ENCODE results near the gene OSBPL6.

Gene OSBPL6

GRCh38 chr2:178425255-178425827 lies 231.0 kb downstream of the OSBPL6 start:
- no peak for TF ChIP-seq CTCF (IDR thresholded peaks at IDR 0.05; ENCODE audit: low read depth, low read length, missing control alignments)
- no peak overlapping the region for H3K4me3 ChIP-seq (ENCODE audit: low read depth, low read length)
- DNase-seq (ENCODE audit: low read depth) = no peak
- in situ Hi-C loops (cut with HindIII; ENCODE audit: low sequenced_read_pairs) = no loop called here

GRCh38 chr2:178426388-178426787 lies 232.1 kb downstream of the OSBPL6 start:
- DNase-seq (ENCODE audit: low read depth) = no peak
- H3K4me3 ChIP-seq (ENCODE audit: low read depth, low read length) = no peak overlapping the region
- TF ChIP-seq CTCF (IDR thresholded peaks at IDR 0.05; ENCODE audit: low read depth, low read length, missing control alignments) = no peak
- in situ Hi-C loops (cut with HindIII; ENCODE audit: low sequenced_read_pairs) = no loop called here

GRCh38 chr2:178427458-178427857 lies 233.1 kb downstream of the OSBPL6 start:
- no peak for TF ChIP-seq CTCF (IDR thresholded peaks at IDR 0.05; ENCODE audit: low read depth, low read length, missing control alignments)
- in situ Hi-C loops (cut with HindIII; ENCODE audit: low sequenced_read_pairs) = no loop called here
- no peak overlapping the region for H3K4me3 ChIP-seq (ENCODE audit: low read depth, low read length)
- no peak for DNase-seq (ENCODE audit: low read depth)

- in situ Hi-C loops (cut with HindIII; ENCODE audit: low sequenced_read_pairs) = no loop called here
These were observed 234.1 kb downstream of the OSBPL6 start for GRCh38 chr2:178428396-178428806.

GRCh38 chr2:178429336-178429735 lies 235.0 kb downstream of the OSBPL6 start:
- no peak for DNase-seq (ENCODE audit: low read depth)
- TF ChIP-seq CTCF (IDR thresholded peaks at IDR 0.05; ENCODE audit: low read depth, low read length, missing control alignments) = no peak
- in situ Hi-C loops (cut with HindIII; ENCODE audit: low sequenced_read_pairs) = no loop called here
- no peak overlapping the region for H3K4me3 ChIP-seq (ENCODE audit: low read depth, low read length)

More at GRCh38 chr2:178428396-178428806, 234.1 kb downstream of the OSBPL6 start:
- no peak overlapping the region for H3K4me3 ChIP-seq (ENCODE audit: low read depth, low read length)
- no peak for TF ChIP-seq CTCF (IDR thresholded peaks at IDR 0.05; ENCODE audit: low read depth, low read length, missing control alignments)
- DNase-seq (ENCODE audit: low read depth) = no peak

- H3K4me3 ChIP-seq (ENCODE audit: low read depth, low read length) = no peak overlapping the region
- no peak for DNase-seq (ENCODE audit: low read depth)
- TF ChIP-seq CTCF (IDR thresholded peaks at IDR 0.05; ENCODE audit: low read depth, low read length, missing control alignments) = no peak
- in situ Hi-C loops (cut with HindIII; ENCODE audit: low sequenced_read_pairs) = no loop called here
These were observed 242.3 kb downstream of the OSBPL6 start for GRCh38 chr2:178436662-178437061.

Data from astrocyte of the cerebellum (primary cell).